ENCODE measurements around the gene ANKRD63.

The ANKRD63 gene

DNA sequence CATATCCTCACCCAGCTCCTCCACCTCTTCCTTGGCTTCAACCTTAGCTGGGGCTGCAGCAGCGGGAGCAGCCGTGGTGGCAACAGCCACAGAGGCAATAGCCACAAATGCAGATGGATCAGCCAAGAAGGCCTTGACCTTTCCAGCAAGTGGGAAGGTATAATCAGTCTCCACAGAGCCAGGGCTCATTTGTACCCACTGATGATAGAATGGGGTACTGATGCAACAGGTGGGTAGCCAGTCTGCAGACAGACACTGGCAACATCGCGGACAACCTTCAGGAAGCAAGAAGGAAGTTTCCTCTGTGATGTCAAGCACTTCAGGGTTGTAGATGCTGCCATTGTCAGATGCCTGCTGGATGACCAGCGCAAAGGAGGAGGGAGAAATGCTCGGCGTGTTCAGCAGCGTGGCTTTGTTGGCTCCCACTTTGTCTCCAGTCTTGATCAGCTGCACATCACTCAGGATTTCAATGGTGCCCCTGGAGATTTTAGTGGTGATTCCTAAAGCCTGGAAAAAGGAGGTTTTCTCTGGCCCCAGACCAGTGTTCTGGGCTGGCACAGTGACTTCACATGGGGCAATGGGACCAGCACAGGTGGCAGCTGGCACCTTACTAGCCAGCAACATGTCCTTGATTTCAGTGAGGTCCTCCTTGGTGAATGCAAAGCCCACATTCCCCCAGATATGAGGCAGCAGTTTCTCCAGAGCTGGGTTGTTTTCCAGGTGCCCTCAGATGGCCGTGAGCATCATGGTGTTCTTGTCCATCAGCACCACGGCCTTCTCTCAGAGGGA is 29.7 kb upstream of the ANKRD63 start:
- DNase-seq, result no peak

- no peak for DNase-seq
Measured at GRCh38 chr15:40310993-40311392, 28.1 kb upstream of the ANKRD63 start.

- DNase-seq, result peak; percentile 79
Measured at GRCh38 chr15:40310001-40310959, 27.4 kb upstream of the ANKRD63 start.

GRCh38 chr15:40309344-40309862 is 26.5 kb upstream of the ANKRD63 start:
- DNase-seq, result no peak

DNA sequence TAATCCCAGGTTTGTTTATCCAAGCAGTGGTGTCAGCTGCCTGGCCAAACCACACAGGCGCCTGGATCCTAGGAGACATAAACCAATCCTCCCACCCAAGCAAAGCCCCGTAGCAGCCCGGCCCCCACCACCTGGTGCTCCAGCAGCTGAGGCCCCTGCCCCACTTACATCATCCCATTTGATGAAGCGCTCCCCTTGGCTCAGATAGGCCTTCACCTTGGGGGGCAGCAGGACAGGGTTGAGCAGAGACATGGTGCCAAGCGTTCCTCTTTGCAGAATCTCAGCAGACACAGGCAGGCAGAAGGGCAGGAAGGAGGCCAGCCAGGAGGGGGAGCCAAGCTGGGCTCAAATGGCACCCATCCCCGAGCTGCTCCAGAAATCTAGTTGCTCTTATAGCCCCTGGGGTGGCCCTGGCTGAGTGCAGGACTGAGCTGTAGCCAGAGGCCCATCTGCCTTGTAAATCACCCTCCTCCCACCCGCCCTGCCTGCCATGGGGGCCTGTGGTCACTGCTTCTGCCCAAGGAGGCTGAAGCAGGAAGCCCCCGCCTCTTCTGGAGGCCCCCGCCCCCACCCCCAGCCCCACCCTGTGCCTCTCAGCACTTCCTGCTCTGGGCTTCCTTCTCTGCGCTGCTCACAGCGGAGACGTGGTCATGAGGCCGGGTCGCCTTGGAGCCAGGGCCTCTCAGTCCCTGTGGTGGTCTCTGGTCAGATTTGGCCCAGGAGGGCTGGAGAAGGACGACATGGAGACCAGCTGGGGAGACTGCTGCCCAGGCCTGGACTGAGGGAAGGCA is 24.8 kb upstream of the ANKRD63 start, which contains the start of gene PLCB2:
PLCB2 (minus strand) TSS at position 515 of the 791 bp plus-strand sequence; CDS start at position 252, 263 bp downstream.
- peak; percentile 78 for DNase-seq

DNA sequence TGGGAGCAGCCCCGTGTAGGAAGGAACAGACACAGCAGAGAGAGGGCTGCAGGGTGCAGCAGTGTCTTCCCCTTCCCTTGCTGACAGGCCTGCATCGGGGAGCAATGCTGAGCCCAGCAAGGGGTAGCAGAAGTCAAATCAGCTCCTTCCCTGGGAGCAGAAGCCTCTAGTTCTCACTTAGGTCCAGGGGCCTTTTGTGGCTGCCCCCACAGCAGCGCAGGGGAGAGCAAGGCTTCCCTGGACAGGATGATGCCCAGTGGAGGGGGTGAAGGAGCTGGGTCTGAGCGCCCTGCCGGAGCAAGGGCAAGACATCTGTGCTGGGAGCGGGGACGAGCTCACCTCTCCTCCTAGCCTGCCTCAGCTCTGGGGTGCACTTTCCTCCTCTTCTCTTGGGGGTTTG is 24.0 kb upstream of the ANKRD63 start:
- DNase-seq, result peak; percentile 45

DNA sequence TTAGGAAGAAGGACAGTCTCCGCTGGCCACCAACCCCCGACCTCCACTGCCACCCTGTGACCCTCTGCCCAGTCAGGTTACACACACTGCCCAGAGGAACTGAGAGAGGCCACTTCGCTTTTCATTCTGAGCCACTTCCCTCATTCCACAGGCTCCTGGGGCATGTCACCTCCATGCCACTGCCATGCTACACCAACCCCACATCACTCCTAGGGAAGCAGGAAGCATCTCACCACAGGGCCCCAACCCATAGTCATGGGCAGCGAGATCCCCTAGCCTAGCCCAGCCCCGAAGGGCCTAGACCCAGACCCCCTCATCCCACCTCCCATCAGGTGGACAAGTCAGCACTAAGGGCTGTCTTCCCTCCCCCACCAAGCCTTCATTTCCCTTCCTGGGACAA is 23.5 kb upstream of the ANKRD63 start:
- peak; percentile 18 for DNase-seq

- DNase-seq, result no peak
Measured at GRCh38 chr15:40305281-40305680, 22.4 kb upstream of the ANKRD63 start.

DNA sequence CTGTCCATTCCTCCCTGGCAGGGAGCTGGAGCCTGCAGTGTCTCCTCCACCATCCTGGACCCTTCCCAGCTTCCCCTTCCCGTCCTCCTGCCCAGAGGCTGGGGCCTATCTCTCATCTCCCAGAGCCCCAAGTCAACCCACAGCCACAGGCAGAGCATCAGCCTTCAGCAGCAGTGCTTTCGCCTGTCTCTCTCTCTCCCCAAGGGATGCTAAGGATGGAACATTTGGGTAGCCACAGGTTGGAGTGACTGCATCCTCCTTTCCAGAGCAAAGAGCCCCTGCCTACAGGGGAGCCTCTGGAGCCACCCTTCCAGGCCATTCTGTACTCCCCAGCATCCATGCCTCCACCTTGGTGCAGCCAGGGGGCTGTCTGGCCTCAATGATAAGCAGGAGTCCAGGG is 20.7 kb upstream of the ANKRD63 start:
- no peak for DNase-seq

- DNase-seq, result no peak
Measured at GRCh38 chr15:40302981-40303380, 20.1 kb upstream of the ANKRD63 start.

GRCh38 chr15:40302288-40302886 is 19.5 kb upstream of the ANKRD63 start:
- DNase-seq, result no peak

DNA sequence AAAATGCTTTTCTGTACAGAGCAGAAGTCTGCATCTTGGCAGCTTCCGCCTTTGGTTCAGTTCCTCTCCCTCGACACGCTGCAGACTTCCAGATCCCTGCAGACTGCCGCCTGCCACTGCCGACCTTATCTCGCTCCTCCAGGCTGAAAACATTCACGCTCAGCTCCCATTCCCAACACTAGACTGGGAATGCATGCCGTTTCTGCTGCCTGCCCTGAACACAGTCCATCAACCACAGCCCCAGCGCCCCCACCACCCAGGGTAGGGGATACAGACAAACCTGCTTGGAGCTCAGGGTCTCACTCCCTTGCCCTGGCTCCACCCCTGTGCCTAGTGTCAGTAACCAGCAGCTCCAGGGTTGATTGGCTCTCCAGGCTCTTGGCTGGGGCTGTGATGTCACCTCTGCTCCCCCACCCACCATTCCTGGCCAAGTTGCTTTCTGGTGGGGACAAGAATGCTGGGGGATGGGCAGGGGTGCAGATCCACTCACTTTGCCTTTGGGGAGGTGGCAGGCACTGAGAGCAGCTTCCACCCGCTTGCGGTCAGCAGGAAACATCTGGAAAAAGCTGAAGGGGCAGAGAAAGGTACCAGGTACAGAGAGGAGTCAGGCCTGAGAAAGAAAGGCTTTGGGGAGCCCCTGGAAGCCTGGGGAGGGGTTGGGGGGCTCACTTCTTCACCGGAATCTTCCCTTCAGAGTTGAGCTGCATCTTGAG is 18.8 kb upstream of the ANKRD63 start:
- DNase-seq, result no peak

GRCh38 chr15:40300771-40301170 is 17.9 kb upstream of the ANKRD63 start:
- no peak for DNase-seq

DNA sequence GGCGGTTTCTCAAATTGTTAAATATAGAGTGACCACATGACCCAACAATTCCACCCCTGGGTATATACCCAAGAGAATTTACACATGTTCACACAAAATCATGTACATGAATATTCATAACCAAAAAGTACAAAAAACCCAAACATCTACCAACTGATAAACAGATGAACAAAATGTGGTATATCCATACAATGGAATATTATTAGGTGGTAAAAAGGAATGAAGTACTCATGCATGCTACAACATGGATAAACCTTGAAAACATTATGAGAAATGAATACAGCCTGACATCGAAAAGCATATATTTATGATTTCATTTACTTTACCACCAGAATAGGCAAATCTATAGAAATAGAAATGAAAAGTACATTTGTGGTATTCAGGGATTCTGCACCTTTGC is 17.5 kb upstream of the ANKRD63 start:
- no peak for DNase-seq

DNA sequence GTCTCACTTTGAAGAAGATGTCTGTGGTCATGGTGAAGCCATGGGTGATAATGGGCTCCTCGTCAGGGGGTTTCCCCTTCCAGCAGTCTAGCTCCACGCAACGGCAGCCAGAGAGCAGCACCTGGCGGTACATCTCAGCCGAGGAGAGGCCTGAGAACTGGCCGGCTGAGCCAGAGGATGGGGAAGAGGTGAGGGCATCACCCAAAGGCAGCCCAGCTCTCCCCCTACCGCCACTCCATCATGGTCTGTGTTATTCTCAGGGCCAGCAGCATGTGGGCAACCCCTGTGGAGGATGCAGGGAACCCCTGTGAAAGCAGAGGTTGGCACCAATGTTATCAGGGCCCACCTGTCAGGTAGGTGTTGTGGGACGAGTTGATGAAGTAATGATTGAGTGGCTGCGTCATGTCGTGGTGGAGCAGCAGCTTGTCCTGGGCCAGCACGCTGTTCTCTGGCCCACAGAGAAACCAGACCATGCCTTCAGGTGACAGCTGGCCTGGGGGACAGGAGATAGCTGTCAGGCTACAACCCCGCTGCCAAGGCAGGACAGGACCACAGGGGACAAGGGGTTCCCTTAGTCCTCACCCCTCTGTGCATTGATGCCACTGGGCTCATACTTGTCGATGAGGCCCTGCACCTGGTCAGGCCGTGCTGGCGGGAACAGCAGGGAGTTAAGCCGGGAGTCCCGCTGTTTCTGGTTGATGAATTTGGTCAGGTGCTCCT is 15.5 kb upstream of the ANKRD63 start:
- no peak for DNase-seq

GRCh38 chr15:40297356-40297755 is 14.5 kb upstream of the ANKRD63 start:
- DNase-seq, result no peak

DNA sequence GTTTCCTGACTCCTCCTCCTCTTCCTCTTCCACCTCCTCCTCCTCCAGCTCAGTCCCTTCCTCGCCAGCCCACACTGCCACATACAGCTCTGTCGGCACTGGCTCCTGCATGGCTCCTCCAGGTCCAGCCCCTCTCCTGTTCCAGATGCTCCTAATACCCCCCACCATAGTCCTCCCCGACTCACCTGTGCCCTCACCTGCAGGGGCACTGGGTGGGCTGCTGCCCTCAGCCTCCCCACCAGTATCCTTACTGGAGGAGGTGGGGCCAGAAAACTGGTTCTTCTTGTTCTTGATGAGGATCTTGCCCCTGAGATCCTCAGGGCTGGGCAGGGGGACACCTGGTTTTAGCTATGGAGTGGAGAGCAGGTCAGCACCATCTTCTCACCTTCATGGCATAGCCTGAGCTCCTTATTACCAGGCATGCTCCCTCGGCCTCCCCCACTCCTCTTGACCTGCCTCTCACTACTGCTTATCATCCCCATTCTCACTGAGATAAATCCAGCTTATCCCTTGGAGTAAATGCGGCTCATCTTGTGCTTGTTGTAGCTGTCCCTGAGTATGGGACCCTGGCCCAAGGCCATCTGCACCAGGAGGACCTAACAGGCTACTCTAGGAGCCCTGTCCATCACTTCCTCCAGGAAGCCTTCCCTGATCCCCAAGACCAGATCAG is 13.8 kb upstream of the ANKRD63 start:
- no peak for DNase-seq

DNA sequence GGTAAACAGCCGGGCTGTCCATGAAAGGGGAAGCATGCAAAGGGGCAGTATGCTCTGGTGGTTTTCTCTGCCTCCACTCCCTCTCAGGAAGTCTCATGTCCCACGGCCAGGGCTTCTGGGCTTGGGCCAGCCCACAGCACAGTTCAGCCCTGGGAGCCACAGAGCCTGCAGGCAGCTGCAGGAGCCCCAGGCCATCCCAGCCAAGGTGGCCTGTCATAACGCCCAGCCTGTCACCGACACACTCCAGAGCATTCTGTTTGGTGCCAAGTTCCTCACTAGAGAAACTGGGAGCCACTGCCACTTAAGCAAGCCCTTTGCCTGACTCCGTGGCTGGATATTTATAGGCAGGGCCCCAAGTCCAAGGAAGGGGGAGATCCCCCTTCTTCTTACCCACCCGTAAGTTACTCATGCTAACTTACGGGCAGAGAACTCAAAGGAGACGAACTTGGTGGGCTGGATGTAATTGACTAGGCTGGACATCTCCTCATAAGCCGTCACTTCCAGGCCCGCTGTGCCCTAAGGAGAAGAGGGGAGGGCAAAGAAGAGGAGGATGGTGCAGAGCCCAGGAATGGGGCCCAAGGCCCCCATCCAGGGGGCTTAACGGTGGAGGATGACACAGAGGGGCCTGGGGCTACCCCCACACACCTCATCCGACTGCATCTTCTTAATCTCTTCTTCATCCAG is 13.2 kb upstream of the ANKRD63 start:
- DNase-seq, result no peak

DNA sequence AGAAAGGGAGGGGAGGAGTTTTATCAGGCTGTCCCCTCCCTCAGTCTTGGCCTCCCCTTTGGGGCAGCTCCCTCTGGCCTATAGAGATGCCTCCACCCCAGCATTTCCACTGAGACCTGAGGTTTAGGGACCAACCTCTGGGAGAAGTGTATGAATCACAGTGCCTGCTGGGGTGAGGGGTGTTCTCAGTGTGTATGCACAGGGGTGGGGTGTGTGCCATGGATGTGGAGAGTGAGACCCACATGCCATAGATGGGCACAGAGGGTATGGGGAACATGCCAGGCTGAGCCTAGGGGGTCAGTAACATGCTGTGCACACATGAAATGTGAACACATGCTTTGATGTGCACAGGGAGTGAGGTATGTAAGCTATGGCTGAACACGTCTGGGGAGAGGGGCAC is 12.4 kb upstream of the ANKRD63 start:
- no peak for DNase-seq

All from CD4-positive, alpha-beta T cell treated with Interleukin-17A for 4 hours (primary cell).